Activated naive CD8-positive, alpha-beta T cell treated with anti-CD3 and anti-CD28 coated beads, Interleukin-2, amount 10 ng/mL, durations not matched to agents 7 days and 5 days (primary cell): ENCODE results near the gene FSTL4. TPM values are rescaled to one million over a fixed set of nuclear protein-coding genes. Genes with fewer than 3 reads are reported as not detected.
"Not testable (repeated sequence)": the region's sequence is repeated elsewhere in the genome, so short reads cannot be mapped to it uniquely, and the experiment has no call there.

Experiments
- ATAC-seq: fragments of 150-1000 bp; cut with Tn5 transposase; one replicate; pipeline ENCODE4 v1.10.0; 2021; ENCODE audit warnings: low read depth, moderate library complexity
- POLR2A ChIA-PET: fragments of 350-600 bp; sonication (Branson Sonifier 250); formaldehyde crosslinking; loops from one replicate; lab custom pipeline; 2021; ENCODE audit warnings: antibody characterized with exemption; lab: Charles Lee
- DNase-seq: peaks from one replicate; pipeline ENCODE4 v3.0.0; 2021
- H3K27ac Mint-ChIP-seq: one replicate; pipeline ENCODE4 v1.8.0; 2022; ENCODE audit warnings: mild to moderate bottlenecking, mixed read lengths
- H3K27me3 Mint-ChIP-seq: one replicate; pipeline ENCODE4 v1.8.0; 2022; ENCODE audit warnings: mild to moderate bottlenecking, moderate library complexity, mixed read lengths
- H3K36me3 Mint-ChIP-seq: one replicate; pipeline ENCODE4 v1.8.0; 2021; ENCODE audit warnings: mild to moderate bottlenecking, mixed read lengths
- H3K4me1 Mint-ChIP-seq: one replicate; pipeline ENCODE4 v1.8.0; 2021; ENCODE audit warnings: mixed read lengths
- H3K4me3 Mint-ChIP-seq: one replicate; pipeline ENCODE4 v1.8.0; 2022; ENCODE audit warnings: mild to moderate bottlenecking, moderate library complexity, mixed read lengths
- H3K9me3 Mint-ChIP-seq: one replicate; pipeline ENCODE4 v1.8.0; 2021; ENCODE audit warnings: mixed read lengths
- total RNA-seq, 2 experiments: library from RNA; stranded (reverse); gene quantifications; one replicate each; pipeline ENCODE4 v1.2.3, GENCODE V29; 2021

FSTL4 gene
- total RNA-seq, 2 experiments from 2014 or later: 0.26 to 0.83 TPM

- H3K4me1 Mint-ChIP-seq: peaks cover 6% of the 10 kb centered on the region
- POLR2A ChIA-PET: no interaction called here
- ATAC-seq (no peak), DNase-seq (no peak)
- H3K27me3 Mint-ChIP-seq: peaks cover 32% of the 10 kb centered on the region
- H3K4me3 Mint-ChIP-seq: no peak overlapping the region
- no peak overlapping the region for H3K27ac Mint-ChIP-seq
- no peaks in the 10 kb centered on the region for H3K9me3 Mint-ChIP-seq
- H3K36me3 Mint-ChIP-seq: no peaks in the 10 kb centered on the region
Observed at GRCh38 chr5:133562554-133562953, 49.8 kb downstream of the FSTL4 start.

GRCh38 chr5:133559960-133560359, 52.4 kb downstream of the FSTL4 start:
- Mint-ChIP-seq H3K36me3 (no peaks in the 10 kb centered on the region), H3K27ac (no peak overlapping the region), H3K4me3 (no peak overlapping the region), H3K27me3 (peaks cover 25% of the 10 kb centered on the region), H3K9me3 (no peaks in the 10 kb centered on the region), H3K4me1 (no peaks in the 10 kb centered on the region)
- DNase-seq (no peak), ATAC-seq (no peak)
- POLR2A ChIA-PET: no interaction called here

- DNase-seq: no peak
- H3K27ac Mint-ChIP-seq: no peak overlapping the region
- ATAC-seq: no peak
- H3K4me3 Mint-ChIP-seq: no peak overlapping the region
- no peaks in the 10 kb centered on the region for H3K9me3 Mint-ChIP-seq
- POLR2A ChIA-PET: no interaction called here
- peaks cover 3% of the 10 kb centered on the region for H3K4me1 Mint-ChIP-seq
- no peaks in the 10 kb centered on the region for H3K36me3 Mint-ChIP-seq
- peaks cover 20% of the 10 kb centered on the region for H3K27me3 Mint-ChIP-seq
Observed at GRCh38 chr5:133556551-133556950, 55.8 kb downstream of the FSTL4 start.

GRCh38 chr5:133554279-133554678, 58.1 kb downstream of the FSTL4 start:
- Mint-ChIP-seq H3K4me3 (no peak overlapping the region), H3K4me1 (peaks cover 3% of the 10 kb centered on the region), H3K27me3 (peaks cover 27% of the 10 kb centered on the region), H3K9me3 (no peaks in the 10 kb centered on the region), H3K36me3 (no peaks in the 10 kb centered on the region), H3K27ac (no peak overlapping the region)
- POLR2A ChIA-PET: no interaction called here
- DNase-seq (no peak), ATAC-seq (no peak)

- POLR2A ChIA-PET: no interaction called here
- DNase-seq (peak; percentile 63), ATAC-seq (peak; percentile 74)
- Mint-ChIP-seq H3K36me3 (no peaks in the 10 kb centered on the region), H3K27me3 (peaks cover 31% of the 10 kb centered on the region), H3K27ac (no peak overlapping the region), H3K4me1 (peaks cover 3% of the 10 kb centered on the region), H3K4me3 (no peak overlapping the region), H3K9me3 (no peaks in the 10 kb centered on the region)
Observed at GRCh38 chr5:133552925-133553525, 59.3 kb downstream of the FSTL4 start.

- Mint-ChIP-seq H3K27me3 (peaks cover 45% of the 10 kb centered on the region), H3K4me1 (no peaks in the 10 kb centered on the region), H3K4me3 (no peak overlapping the region), H3K36me3 (no peaks in the 10 kb centered on the region), H3K9me3 (no peaks in the 10 kb centered on the region), H3K27ac (no peak overlapping the region)
- POLR2A ChIA-PET: no interaction called here
- no peak for DNase-seq
- no peak for ATAC-seq
Observed at GRCh38 chr5:133546500-133546899, 65.8 kb downstream of the FSTL4 start.

- H3K4me3 Mint-ChIP-seq: no peak overlapping the region
Observed at GRCh38 chr5:133544346-133544745, 68.0 kb downstream of the FSTL4 start.

GRCh38 chr5:133539818-133540217, 72.5 kb downstream of the FSTL4 start:
- H3K4me1 Mint-ChIP-seq: no peaks in the 10 kb centered on the region
- POLR2A ChIA-PET: no interaction called here
- DNase-seq (no peak), ATAC-seq (no peak)
- H3K27ac Mint-ChIP-seq: no peak overlapping the region
- no peaks in the 10 kb centered on the region for H3K36me3 Mint-ChIP-seq
- H3K9me3 Mint-ChIP-seq: no peaks in the 10 kb centered on the region
- H3K4me3 Mint-ChIP-seq: no peak overlapping the region
- H3K27me3 Mint-ChIP-seq: peaks cover 58% of the 10 kb centered on the region

More at GRCh38 chr5:133544346-133544745, 68.0 kb downstream of the FSTL4 start:
- no peaks in the 10 kb centered on the region for H3K4me1 Mint-ChIP-seq
- ATAC-seq (no peak), DNase-seq (no peak)
- peaks cover 51% of the 10 kb centered on the region for H3K27me3 Mint-ChIP-seq
- H3K9me3 Mint-ChIP-seq: no peaks in the 10 kb centered on the region
- no peak overlapping the region for H3K27ac Mint-ChIP-seq
- H3K36me3 Mint-ChIP-seq: no peaks in the 10 kb centered on the region
- POLR2A ChIA-PET: no interaction called here

- no peaks in the 10 kb centered on the region for H3K9me3 Mint-ChIP-seq
- POLR2A ChIA-PET: no interaction called here
- H3K4me1 Mint-ChIP-seq: no peaks in the 10 kb centered on the region
- H3K36me3 Mint-ChIP-seq: no peaks in the 10 kb centered on the region
- no peak overlapping the region for H3K27ac Mint-ChIP-seq
- ATAC-seq: no peak
- DNase-seq: no peak
- H3K4me3 Mint-ChIP-seq: no peak overlapping the region
- peaks cover 61% of the 10 kb centered on the region for H3K27me3 Mint-ChIP-seq
Observed at GRCh38 chr5:133538718-133539117, 73.6 kb downstream of the FSTL4 start.

- DNase-seq, H3K36me3 Mint-ChIP-seq, ATAC-seq, H3K4me1 Mint-ChIP-seq, H3K4me3 Mint-ChIP-seq, H3K9me3 Mint-ChIP-seq, POLR2A ChIA-PET, H3K27ac Mint-ChIP-seq: not testable (repeated sequence)
- H3K27me3 Mint-ChIP-seq: peaks cover 35% of the 10 kb centered on the region
Observed at GRCh38 chr5:133535241-133535929, 77.0 kb downstream of the FSTL4 start.

- H3K36me3 Mint-ChIP-seq: no peaks in the 10 kb centered on the region
- ATAC-seq (no peak), DNase-seq (no peak)
- H3K27ac Mint-ChIP-seq: no peak overlapping the region
- peaks cover 28% of the 10 kb centered on the region for H3K27me3 Mint-ChIP-seq
- no peaks in the 10 kb centered on the region for H3K4me1 Mint-ChIP-seq
- POLR2A ChIA-PET: no interaction called here
- no peaks in the 10 kb centered on the region for H3K9me3 Mint-ChIP-seq
- no peak overlapping the region for H3K4me3 Mint-ChIP-seq
Observed at GRCh38 chr5:133534566-133534965, 77.8 kb downstream of the FSTL4 start.

- Mint-ChIP-seq H3K9me3 (no peaks in the 10 kb centered on the region), H3K4me1 (no peaks in the 10 kb centered on the region), H3K4me3 (no peak overlapping the region), H3K27me3 (peaks cover 19% of the 10 kb centered on the region), H3K36me3 (no peaks in the 10 kb centered on the region), H3K27ac (no peak overlapping the region)
- DNase-seq: no peak
- ATAC-seq: no peak
- POLR2A ChIA-PET: no interaction called here
Observed at GRCh38 chr5:133533541-133533940, 78.8 kb downstream of the FSTL4 start.

GRCh38 chr5:133531594-133531993, 80.7 kb downstream of the FSTL4 start:
- DNase-seq (no peak), ATAC-seq (no peak)
- no peaks in the 10 kb centered on the region for H3K36me3 Mint-ChIP-seq
- no peaks in the 10 kb centered on the region for H3K4me1 Mint-ChIP-seq
- H3K27ac Mint-ChIP-seq: no peak overlapping the region
- H3K4me3 Mint-ChIP-seq: no peak overlapping the region
- no peaks in the 10 kb centered on the region for H3K9me3 Mint-ChIP-seq
- H3K27me3 Mint-ChIP-seq: peaks cover 6% of the 10 kb centered on the region
- POLR2A ChIA-PET: no interaction called here

GRCh38 chr5:133531178-133531577, 81.2 kb downstream of the FSTL4 start:
- no peaks in the 10 kb centered on the region for H3K4me1 Mint-ChIP-seq

More at GRCh38 chr5:133531178-133531577, 81.2 kb downstream of the FSTL4 start:
- no peak for ATAC-seq
- no peak overlapping the region for H3K27ac Mint-ChIP-seq
- no peaks in the 10 kb centered on the region for H3K36me3 Mint-ChIP-seq
- POLR2A ChIA-PET: no interaction called here
- DNase-seq: no peak
- H3K9me3 Mint-ChIP-seq: no peaks in the 10 kb centered on the region
- H3K27me3 Mint-ChIP-seq: peaks cover 5% of the 10 kb centered on the region
- no peak overlapping the region for H3K4me3 Mint-ChIP-seq
